Smooth muscle cell (in vitro differentiated cells): Measurements from ENCODE around the gene LMBR1. TPM values are rescaled to one million over a fixed set of nuclear protein-coding genes. Genes with fewer than 3 reads are reported as not detected.
A peak's percentile ranks its signal among the peaks of the same experiment; 100 is the strongest.

Source experiments
- DNase-seq: peaks from one replicate; lab custom pipeline; 2025; ENCODE audit not compliant: unreplicated experiment; lab: John Stamatoyannopoulos, UW
- H2AFZ ChIP-seq: fragments of 200-600 bp; sonication (generic); 2 replicates; pipeline ENCODE4 v1.6.0; 2016; ENCODE audit warnings: antibody characterized with exemption, low read depth, mild to moderate bottlenecking
- H3F3A ChIP-seq: fragments of 200-600 bp; sonication (generic); 2 replicates; pipeline ENCODE4 v1.6.0; 2017; ENCODE audit warnings: antibody characterized with exemption, low read depth
- H3K27ac ChIP-seq: fragments of 200-600 bp; sonication (generic); 2 replicates; pipeline ENCODE4 v1.5.1; 2016; ENCODE audit warnings: low read depth, mild to moderate bottlenecking
- H3K27me3 ChIP-seq: fragments of 200-600 bp; sonication (generic); 2 replicates; pipeline ENCODE4 v1.6.1; 2016; ENCODE audit warnings: low read depth, mild to moderate bottlenecking
- H3K36me3 ChIP-seq: fragments of 200-600 bp; sonication (generic); 2 replicates; pipeline ENCODE4 v1.5.1; 2016; ENCODE audit warnings: low read depth
- H3K4me1 ChIP-seq: fragments of 200-600 bp; sonication (generic); 2 replicates; pipeline ENCODE4 v1.5.1; 2016; ENCODE audit warnings: low read depth
- H3K4me2 ChIP-seq: fragments of 200-600 bp; sonication (generic); 2 replicates; pipeline ENCODE4 v1.6.0; 2016; ENCODE audit warnings: mild to moderate bottlenecking
- H3K4me3 ChIP-seq: fragments of 200-600 bp; sonication (generic); 2 replicates; pipeline ENCODE4 v1.5.1; 2016; ENCODE audit warnings: mild to moderate bottlenecking
- H3K79me2 ChIP-seq: fragments of 200-600 bp; sonication (generic); 2 replicates; pipeline ENCODE4 v1.6.0; 2016; ENCODE audit warnings: low read depth, mild to moderate bottlenecking
- H3K9ac ChIP-seq: fragments of 200-600 bp; sonication (generic); 2 replicates; pipeline ENCODE4 v1.6.0; 2016; ENCODE audit warnings: low read depth
- H3K9me3 ChIP-seq: fragments of 200-600 bp; sonication (generic); replicated peaks from 2 replicates; pipeline ENCODE4 v1.5.1; 2016; ENCODE audit warnings: low read depth
- H4K20me1 ChIP-seq: fragments of 200-600 bp; sonication (generic); 2 replicates; pipeline ENCODE4 v1.6.0; 2016; ENCODE audit warnings: low read depth
- WGBS: methylation state at CpG from one replicate; pipeline ENCODE4 v1.1.7; 2016; ENCODE audit warnings: low lambda C conversion rate; 5-methylcytosine and 5-hydroxymethylcytosine counted together
- polyA plus RNA-seq: library from polyadenylated mRNA; unstranded; fragments of >200 nt; fragmentation: Nextera tagmentation; extraction: Ambion mirVana; gene quantifications from 2 replicates; pipeline ENCODE4 v1.2.1, GENCODE V29; 2016
- total RNA-seq: library from RNA; depleted of rRNA; stranded (reverse); fragments of >200 nt; gene quantifications from 2 replicates; pipeline ENCODE4 v1.2.3, GENCODE V29; 2014
- TF ChIP-seq, protein P1 (sequence below): fragments of 200-600 bp; sonication (generic); IDR thresholded peaks from 2 replicates; pipeline ENCODE4 v1.5.1; 2017; ENCODE audit warnings: borderline replicate concordance, mild to moderate bottlenecking, antibody characterized with exemption; ENCODE audit not compliant: insufficient read depth, poor library complexity, severe bottlenecking

LMBR1 gene
- total and polyA plus RNA-seq, 2 experiments from 2014 or later: 9.7 to 30.3 TPM

DNA sequence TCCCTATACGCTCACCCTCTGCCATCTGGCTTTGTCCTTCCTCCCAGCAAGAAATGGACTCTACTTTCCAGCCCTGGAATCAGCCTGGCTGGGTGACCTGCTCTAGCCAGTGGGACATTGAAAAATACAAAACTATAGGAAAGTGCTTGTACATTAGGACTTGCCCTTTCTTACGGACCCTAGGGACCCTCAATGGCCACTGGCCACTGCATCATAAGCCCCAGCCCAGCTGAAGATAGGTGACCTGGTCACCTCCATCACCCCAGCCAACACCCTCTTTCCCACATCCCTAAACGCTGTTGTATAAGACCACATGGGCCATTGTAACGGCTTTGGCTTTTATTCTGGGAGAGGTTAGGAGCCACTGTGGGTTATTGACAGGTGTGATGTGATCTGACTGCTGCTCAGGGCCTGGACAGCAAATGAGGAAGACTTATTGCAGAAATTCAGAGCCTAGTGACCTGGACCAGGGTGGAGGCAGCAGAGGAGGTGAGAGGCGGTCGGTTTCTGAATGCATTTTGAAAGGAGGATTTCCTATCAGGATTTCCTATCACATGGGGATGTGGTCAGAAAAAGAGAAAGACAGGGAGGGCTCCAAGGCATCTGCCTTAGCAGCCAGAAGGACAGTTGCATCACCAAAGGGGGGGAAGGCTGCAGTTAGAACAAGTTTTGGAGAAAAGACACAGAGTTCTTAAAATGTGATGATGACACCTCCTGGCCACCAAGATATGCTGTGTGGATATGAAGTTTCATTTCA, 2.2 kb upstream of the LMBR1 start:
- H3K79me2 ChIP-seq: peaks cover 17% of the 10 kb centered on the region
- 95% methylated on average over 6 of the region's 6 CpGs for WGBS
- TF ChIP-seq, protein P1, sequence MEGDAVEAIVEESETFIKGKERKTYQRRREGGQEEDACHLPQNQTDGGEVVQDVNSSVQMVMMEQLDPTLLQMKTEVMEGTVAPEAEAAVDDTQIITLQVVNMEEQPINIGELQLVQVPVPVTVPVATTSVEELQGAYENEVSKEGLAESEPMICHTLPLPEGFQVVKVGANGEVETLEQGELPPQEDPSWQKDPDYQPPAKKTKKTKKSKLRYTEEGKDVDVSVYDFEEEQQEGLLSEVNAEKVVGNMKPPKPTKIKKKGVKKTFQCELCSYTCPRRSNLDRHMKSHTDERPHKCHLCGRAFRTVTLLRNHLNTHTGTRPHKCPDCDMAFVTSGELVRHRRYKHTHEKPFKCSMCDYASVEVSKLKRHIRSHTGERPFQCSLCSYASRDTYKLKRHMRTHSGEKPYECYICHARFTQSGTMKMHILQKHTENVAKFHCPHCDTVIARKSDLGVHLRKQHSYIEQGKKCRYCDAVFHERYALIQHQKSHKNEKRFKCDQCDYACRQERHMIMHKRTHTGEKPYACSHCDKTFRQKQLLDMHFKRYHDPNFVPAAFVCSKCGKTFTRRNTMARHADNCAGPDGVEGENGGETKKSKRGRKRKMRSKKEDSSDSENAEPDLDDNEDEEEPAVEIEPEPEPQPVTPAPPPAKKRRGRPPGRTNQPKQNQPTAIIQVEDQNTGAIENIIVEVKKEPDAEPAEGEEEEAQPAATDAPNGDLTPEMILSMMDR: no peak
- H3K27ac ChIP-seq: no peak overlapping the region
- no peak overlapping the region for H3K4me2 ChIP-seq
- no peaks in the 10 kb centered on the region for H3K27me3 ChIP-seq
- no peaks in the 10 kb centered on the region for H3K36me3 ChIP-seq
- H4K20me1 ChIP-seq: no peaks in the 10 kb centered on the region
- no peak overlapping the region for H2AFZ ChIP-seq
- DNase-seq: no peak
- no peak overlapping the region for H3K4me3 ChIP-seq
- H3K9me3 ChIP-seq: no peaks in the 10 kb centered on the region
- no peaks in the 10 kb centered on the region for H3F3A ChIP-seq
- H3K4me1 ChIP-seq: peaks cover 9% of the 10 kb centered on the region
- no peak overlapping the region for H3K9ac ChIP-seq

DNA sequence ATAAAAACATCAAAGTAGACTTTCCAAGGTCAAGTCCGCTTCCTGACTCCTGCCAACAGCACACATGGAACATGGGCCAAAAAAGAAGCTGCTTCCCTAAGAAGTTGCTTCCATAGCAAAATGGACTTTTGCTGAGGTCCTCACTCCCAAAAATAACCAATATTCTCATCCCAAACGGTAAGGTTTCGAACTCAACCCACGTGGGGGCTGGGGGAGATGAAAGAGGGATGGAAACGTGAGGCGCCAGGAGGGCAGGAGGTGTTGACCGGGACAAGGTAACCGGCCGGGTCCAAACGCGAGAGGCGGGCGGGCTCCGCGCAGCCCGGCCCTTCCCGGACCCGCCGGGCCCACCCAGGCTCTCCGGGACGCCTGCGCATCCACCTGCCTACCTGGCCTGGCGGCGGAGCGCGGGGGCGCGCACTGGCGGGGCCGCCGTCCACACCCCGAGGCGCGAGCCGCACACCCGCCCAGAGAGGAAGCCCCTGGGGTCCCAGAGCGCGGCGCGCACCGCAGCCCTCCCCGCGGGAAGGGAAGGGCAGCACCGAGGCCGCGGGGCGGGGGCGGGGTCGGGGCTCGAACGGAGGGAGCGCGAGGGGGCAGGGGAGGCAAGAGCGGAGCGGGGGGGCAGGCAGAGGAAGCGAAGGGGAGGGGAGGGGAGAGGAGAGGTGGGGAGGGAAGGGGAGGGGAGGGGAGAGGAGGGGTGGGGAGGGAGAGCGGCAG, 742 bp downstream of the LMBR1 start:
- Histone ChIP-seq H3K4me3 (peak overlapping the region; percentile 69), H3F3A (no peaks in the 10 kb centered on the region), H3K27me3 (no peaks in the 10 kb centered on the region), H2AFZ (peak overlapping the region; percentile 71), H3K36me3 (no peaks in the 10 kb centered on the region), H3K4me1 (peaks cover 9% of the 10 kb centered on the region), H3K4me2 (peak overlapping the region; percentile 93), H4K20me1 (peaks cover 8% of the 10 kb centered on the region), H3K79me2 (peaks cover 44% of the 10 kb centered on the region), H3K9me3 (no peaks in the 10 kb centered on the region), H3K27ac (no peak overlapping the region), H3K9ac (peak overlapping the region; percentile 53)
- no peak for DNase-seq
- TF ChIP-seq, protein P1: no peak
- under 1% methylated on average over 23 of the region's 57 CpGs for WGBS

DNA sequence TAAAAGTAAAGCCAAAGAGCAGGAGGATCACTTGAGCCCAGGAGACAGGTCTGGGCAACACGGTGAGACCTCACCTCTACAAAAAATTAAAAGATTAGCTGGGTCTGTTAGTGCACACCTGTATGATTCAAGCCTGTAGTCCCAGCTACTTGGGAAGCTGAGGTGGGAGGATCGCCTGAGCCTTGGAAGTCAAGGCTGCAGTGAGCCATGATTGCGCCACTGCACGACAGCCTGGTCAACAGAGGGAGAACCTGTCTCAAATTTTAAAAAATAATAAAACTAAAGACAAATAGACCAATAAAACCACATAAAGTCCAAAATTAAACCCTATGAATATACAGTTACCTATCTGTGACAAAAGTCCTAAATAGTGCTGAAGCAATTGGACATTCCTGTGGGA, 3.2 kb downstream of the LMBR1 start:
- Histone ChIP-seq H3K27ac (no peak overlapping the region), H3K27me3 (no peaks in the 10 kb centered on the region), H3K79me2 (peaks cover 50% of the 10 kb centered on the region), H3K4me3 (no peak overlapping the region), H3K36me3 (no peaks in the 10 kb centered on the region), H4K20me1 (peaks cover 22% of the 10 kb centered on the region), H3K9ac (no peak overlapping the region), H3K4me2 (no peak overlapping the region), H2AFZ (no peak overlapping the region), H3K9me3 (no peaks in the 10 kb centered on the region), H3F3A (no peaks in the 10 kb centered on the region), H3K4me1 (peaks cover 9% of the 10 kb centered on the region)
- 97% methylated on average over 4 of the region's 4 CpGs for WGBS
- no peak for DNase-seq
- TF ChIP-seq, protein P1: no peak
